GM23338 (cell line): ENCODE measurements around the gene MMD. TPM values are rescaled to one million over a fixed set of nuclear protein-coding genes. Genes with fewer than 3 reads are reported as not detected.

ENCODE experiments used
- ATAC-seq: fragments of 200-7000 bp; cut with Tn5 transposase; 3 replicates; pipeline ENCODE4 v1.9.1; 2020
- DNase-seq: peaks from one replicate; pipeline ENCODE4 v3.0.0-alpha.2; 2015; ENCODE audit warnings: low spot score
- H2AFZ ChIP-seq: fragments of 200-600 bp; sonication (generic); 2 replicates; pipeline ENCODE4 v1.8.0; 2016; ENCODE audit warnings: antibody characterized with exemption, mild to moderate bottlenecking, moderate library complexity
- H3F3A ChIP-seq: fragments of 200-600 bp; sonication (generic); replicated peaks from 2 replicates; pipeline ENCODE4 v1.8.0; 2017; ENCODE audit warnings: antibody characterized with exemption, mixed run types, low read depth
- H3K27ac ChIP-seq: fragments of 200-600 bp; sonication (generic); 2 replicates; pipeline ENCODE4 v1.6.1; 2016; ENCODE audit warnings: low read depth
- H3K27me3 ChIP-seq: fragments of 200-600 bp; sonication (generic); 2 replicates; pipeline ENCODE4 v1.8.0; 2016; ENCODE audit warnings: mild to moderate bottlenecking, mixed run types, moderate library complexity; ENCODE audit not compliant: insufficient read depth
- H3K36me3 ChIP-seq: fragments of 200-600 bp; sonication (generic); 2 replicates; pipeline ENCODE4 v1.8.0; 2016; ENCODE audit warnings: mild to moderate bottlenecking; ENCODE audit not compliant: insufficient read depth
- H3K4me1 ChIP-seq: fragments of 200-600 bp; sonication (generic); 2 replicates; pipeline ENCODE4 v1.8.0; 2016; ENCODE audit warnings: mild to moderate bottlenecking, moderate library complexity; ENCODE audit not compliant: insufficient read depth
- H3K4me2 ChIP-seq: fragments of 200-600 bp; sonication (generic); 2 replicates; pipeline ENCODE4 v1.7.1; 2017; ENCODE audit warnings: mixed run types
- H3K4me3 ChIP-seq: fragments of 200-600 bp; sonication (generic); 2 replicates; pipeline ENCODE4 v1.6.1; 2016; ENCODE audit warnings: mixed run types
- H3K79me2 ChIP-seq: fragments of 200-600 bp; sonication (generic); replicated peaks from 2 replicates; pipeline ENCODE4 v1.8.0; 2017; ENCODE audit warnings: mild to moderate bottlenecking; ENCODE audit not compliant: insufficient read depth
- H3K9me2 ChIP-seq: fragments of 200-600 bp; sonication (generic); 2 replicates; pipeline ENCODE4 v1.8.0; 2017; ENCODE audit not compliant: insufficient read depth
- H4K20me1 ChIP-seq: fragments of 200-600 bp; sonication (generic); replicated peaks from 2 replicates; pipeline ENCODE4 v1.8.0; 2017; ENCODE audit warnings: mild to moderate bottlenecking; ENCODE audit not compliant: insufficient read depth
- H3K27ac Mint-ChIP-seq: 2 replicates; pipeline ENCODE4 v1.8.0; 2020; ENCODE audit warnings: inconsistent platforms, mild to moderate bottlenecking, moderate library complexity, mixed read lengths
- H3K27me3 Mint-ChIP-seq: 3 replicates; pipeline ENCODE4 v1.8.0; 2022; ENCODE audit warnings: low read depth, mild to moderate bottlenecking, moderate library complexity, mixed read lengths, inconsistent platforms; ENCODE audit not compliant: insufficient read depth, poor library complexity
- H3K36me3 Mint-ChIP-seq: 3 replicates; pipeline ENCODE4 v1.8.0; 2021; ENCODE audit warnings: low read depth, mild to moderate bottlenecking, inconsistent platforms, moderate library complexity, mixed read lengths
- H3K4me1 Mint-ChIP-seq: 3 replicates; pipeline ENCODE4 v1.8.0; 2020; ENCODE audit warnings: mild to moderate bottlenecking, inconsistent platforms, mixed read lengths
- H3K4me3 Mint-ChIP-seq: 3 replicates; pipeline ENCODE4 v1.8.0; 2021; ENCODE audit warnings: moderate library complexity, mild to moderate bottlenecking, inconsistent platforms, mixed read lengths
- H3K9me3 Mint-ChIP-seq: 3 replicates; pipeline ENCODE4 v1.8.0; 2020; ENCODE audit warnings: moderate library complexity, mild to moderate bottlenecking, inconsistent platforms, mixed read lengths
- CREB1 ChIP-seq: fragments of 250-450 bp; sonication (Bioruptor Pico); IDR thresholded peaks from 2 replicates; pipeline ENCODE4 v1.5.0; 2020; ENCODE audit warnings: low read depth, mild to moderate bottlenecking, moderate library complexity
- ETS1 ChIP-seq: IDR thresholded peaks from 2 replicates; pipeline ENCODE4 v1.6.1; 2016; ENCODE audit warnings: antibody characterized with exemption
- EZH2 ChIP-seq: fragments of 200-600 bp; sonication (generic); IDR thresholded peaks from one replicate; pipeline ENCODE4 v1.8.0; 2017; ENCODE audit warnings: antibody characterized with exemption, mild to moderate bottlenecking, low read depth; ENCODE audit not compliant: unreplicated experiment
- EZH2phosphoT487 ChIP-seq: fragments of 200-600 bp; sonication (generic); IDR thresholded peaks from one replicate; pipeline ENCODE4 v1.8.1; 2018; ENCODE audit warnings: antibody characterized with exemption; ENCODE audit not compliant: unreplicated experiment
- JUNB ChIP-seq: IDR thresholded peaks from one replicate; pipeline ENCODE4 v1.6.1; 2016; ENCODE audit warnings: antibody characterized with exemption; ENCODE audit not compliant: unreplicated experiment
- NANOG ChIP-seq: IDR thresholded peaks from 2 replicates; pipeline ENCODE4 v1.6.1; 2016; ENCODE audit warnings: antibody characterized with exemption, borderline replicate concordance
- POLR2AphosphoS5 ChIP-seq: IDR thresholded peaks from 2 replicates; pipeline ENCODE4 v1.6.1; 2016; ENCODE audit warnings: antibody characterized with exemption, low read depth
- REST ChIP-seq: IDR thresholded peaks from one replicate; pipeline ENCODE4 v1.6.1; 2018; ENCODE audit warnings: antibody characterized with exemption; ENCODE audit not compliant: unreplicated experiment
- STAT1 ChIP-seq: IDR thresholded peaks from one replicate; pipeline ENCODE4 v1.6.1; 2016; ENCODE audit warnings: antibody characterized with exemption; ENCODE audit not compliant: unreplicated experiment
- ZNF114 ChIP-seq: fragments of 250-450 bp; sonication (Bioruptor Pico); IDR thresholded peaks from 2 replicates; pipeline ENCODE4 v1.5.0; 2020; ENCODE audit warnings: mild to moderate bottlenecking, moderate library complexity
- ZNF331 ChIP-seq: fragments of 250-450 bp; sonication (Bioruptor Pico); IDR thresholded peaks from 2 replicates; pipeline ENCODE4 v1.5.0; 2020; ENCODE audit warnings: low read depth, mild to moderate bottlenecking, moderate library complexity
- polyA plus RNA-seq: library from polyadenylated mRNA; unstranded; fragments of >200 nt; fragmentation: Nextera tagmentation; extraction: Ambion mirVana; gene quantifications from 2 replicates; pipeline ENCODE4 v1.2.1, GENCODE V29; 2016
- total RNA-seq: library from RNA; depleted of rRNA; stranded (reverse); fragments of >200 nt; shearing (Covaris generic); gene quantifications from 2 replicates; pipeline ENCODE4 v1.2.3, GENCODE V29; 2014
- TF ChIP-seq, protein P1 (sequence below), 2 experiments: fragments of 200-600 bp in 1 of 2; sonication (generic) in 1 of 2; conservative IDR thresholded peaks; 2 replicates each; pipeline versions ENCODE4 v1.5.1 to v1.6.1; 2016 to 2017; ENCODE audit warnings: antibody characterized with exemption in 2 of 2, low read depth in 2 of 2, mild to moderate bottlenecking in 2 of 2, moderate library complexity in 1 of 2

Gene MMD
- total and polyA plus RNA-seq, 2 experiments from 2014 or later: 46.4 to 47.0 TPM

GRCh38 chr17:55424893-55425540 is 3.4 kb upstream of the MMD start (continued):
- TF ChIP-seq ETS1 (no peak), NANOG (no peak), JUNB (no peak), POLR2AphosphoS5 (no peak), ZNF114 (CRISPR knock-in tag) (no peak), REST (no peak), CREB1 (CRISPR knock-in tag) (no peak), EZH2phosphoT487 (no peak)
- TF ChIP-seq, protein P1, sequence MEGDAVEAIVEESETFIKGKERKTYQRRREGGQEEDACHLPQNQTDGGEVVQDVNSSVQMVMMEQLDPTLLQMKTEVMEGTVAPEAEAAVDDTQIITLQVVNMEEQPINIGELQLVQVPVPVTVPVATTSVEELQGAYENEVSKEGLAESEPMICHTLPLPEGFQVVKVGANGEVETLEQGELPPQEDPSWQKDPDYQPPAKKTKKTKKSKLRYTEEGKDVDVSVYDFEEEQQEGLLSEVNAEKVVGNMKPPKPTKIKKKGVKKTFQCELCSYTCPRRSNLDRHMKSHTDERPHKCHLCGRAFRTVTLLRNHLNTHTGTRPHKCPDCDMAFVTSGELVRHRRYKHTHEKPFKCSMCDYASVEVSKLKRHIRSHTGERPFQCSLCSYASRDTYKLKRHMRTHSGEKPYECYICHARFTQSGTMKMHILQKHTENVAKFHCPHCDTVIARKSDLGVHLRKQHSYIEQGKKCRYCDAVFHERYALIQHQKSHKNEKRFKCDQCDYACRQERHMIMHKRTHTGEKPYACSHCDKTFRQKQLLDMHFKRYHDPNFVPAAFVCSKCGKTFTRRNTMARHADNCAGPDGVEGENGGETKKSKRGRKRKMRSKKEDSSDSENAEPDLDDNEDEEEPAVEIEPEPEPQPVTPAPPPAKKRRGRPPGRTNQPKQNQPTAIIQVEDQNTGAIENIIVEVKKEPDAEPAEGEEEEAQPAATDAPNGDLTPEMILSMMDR (conservative IDR thresholded peaks at IDR 0.05; ENCODE audit: low read depth in 2 of 2): no peak

GRCh38 chr17:55423535-55423934 is 1.9 kb upstream of the MMD start:
- Histone ChIP-seq H3K4me1 (peaks cover 8% of the 10 kb centered on the region), H4K20me1 (no peaks in the 10 kb centered on the region; the same call in 1 of the 2 replicates), H3F3A (no peaks in the 10 kb centered on the region), H3K27me3 (no peaks in the 10 kb centered on the region), H3K27ac (no peak overlapping the region), H3K36me3 (no peaks in the 10 kb centered on the region), H3K4me2 (no peak overlapping the region), H3K4me3 (no peak overlapping the region), H3K79me2 (peaks cover 26% of the 10 kb centered on the region), H2AFZ (no peak overlapping the region), H3K9me2 (no peaks in the 10 kb centered on the region)
- H3K4me3 Mint-ChIP-seq: no peak overlapping the region
- peaks cover 11% of the 10 kb centered on the region for H3K36me3 Mint-ChIP-seq
- ATAC-seq (no peak), DNase-seq (no peak)
- peaks cover 18% of the 10 kb centered on the region for H3K4me1 Mint-ChIP-seq
- H3K9me3 Mint-ChIP-seq: no peaks in the 10 kb centered on the region
- peaks cover 2% of the 10 kb centered on the region for H3K27me3 Mint-ChIP-seq
- H3K27ac Mint-ChIP-seq: no peak overlapping the region
- TF ChIP-seq CREB1 (CRISPR knock-in tag) (no peak), POLR2AphosphoS5 (no peak), ZNF331 (CRISPR knock-in tag) (no peak), ZNF114 (CRISPR knock-in tag) (no peak), NANOG (no peak), REST (no peak), JUNB (no peak), ETS1 (no peak), STAT1 (no peak), EZH2phosphoT487 (no peak), EZH2 (no peak)
- TF ChIP-seq, protein P1 (conservative IDR thresholded peaks at IDR 0.05; ENCODE audit: low read depth in 2 of 2): no peak
